HEK293T (cell line): ENCODE data around the gene CDC37.
"Not testable (repeated sequence)": the region's sequence is repeated elsewhere in the genome, so short reads cannot be mapped to it uniquely, and the experiment has no call there.

Experiments used
- CTCF ChIA-PET: fragments of 350-600 bp; formaldehyde crosslinking; extraction: SDS; loops from one replicate; lab custom pipeline; 2021; ENCODE audit warnings: antibody characterized with exemption, inconsistent platforms; lab: Yijun Ruan, JAX
- POLR2A ChIA-PET: fragments of 350-600 bp; formaldehyde crosslinking; extraction: SDS; loops from one replicate; lab custom pipeline; 2020; ENCODE audit warnings: antibody characterized with exemption, inconsistent platforms; lab: Yijun Ruan, JAX
- DNase-seq: peaks from one replicate; pipeline ENCODE4 v3.0.0; 2012; ENCODE audit warnings: mixed read lengths; ENCODE audit errors: extremely low spot score
- ARNT ChIP-seq: fragments of 450-650 bp; IDR thresholded peaks from 2 replicates; pipeline ENCODE4 v1.6.1; 2017; ENCODE audit warnings: mild to moderate bottlenecking
- BHLHE40 ChIP-seq: fragments of 450-650 bp; IDR thresholded peaks from 2 replicates; pipeline ENCODE4 v1.6.1; 2016; ENCODE audit warnings: mild to moderate bottlenecking, moderate library complexity, borderline replicate concordance
- CTBP1 ChIP-seq: fragments of 450-650 bp; IDR thresholded peaks from 2 replicates; pipeline ENCODE4 v1.6.1; 2016; ENCODE audit warnings: borderline replicate concordance
- ELF4 ChIP-seq: fragments of 450-650 bp; IDR thresholded peaks from 2 replicates; pipeline ENCODE4 v1.6.1; 2017; ENCODE audit warnings: antibody characterized with exemption
- FOXA1 ChIP-seq: fragments of 450-650 bp; IDR thresholded peaks from 2 replicates; pipeline ENCODE4 v1.6.1; 2016; ENCODE audit warnings: mild to moderate bottlenecking
- FOXK2 ChIP-seq: fragments of 450-650 bp; IDR thresholded peaks from 2 replicates; pipeline ENCODE4 v1.6.1; 2016; ENCODE audit warnings: mild to moderate bottlenecking
- FOXM1 ChIP-seq: fragments of 450-650 bp; IDR thresholded peaks from 2 replicates; pipeline ENCODE4 v1.6.1; 2017; ENCODE audit warnings: mild to moderate bottlenecking, borderline replicate concordance
- HDGF ChIP-seq: fragments of 450-650 bp; IDR thresholded peaks from 2 replicates; pipeline ENCODE4 v1.6.1; 2017; ENCODE audit warnings: antibody characterized with exemption, borderline replicate concordance
- L3MBTL2 ChIP-seq: fragments of 450-650 bp; conservative IDR thresholded peaks from 2 replicates; pipeline ENCODE4 v1.6.1; 2016; ENCODE audit warnings: mild to moderate bottlenecking
- LEF1 ChIP-seq: fragments of 450-650 bp; IDR thresholded peaks from 2 replicates; pipeline ENCODE4 v1.6.1; 2017; ENCODE audit warnings: mild to moderate bottlenecking, borderline replicate concordance
- NFRKB ChIP-seq: fragments of 450-650 bp; IDR thresholded peaks from 2 replicates; pipeline ENCODE4 v1.6.1; 2016; ENCODE audit warnings: mild to moderate bottlenecking, moderate library complexity
- SP1 ChIP-seq: fragments of 450-650 bp; IDR thresholded peaks from 2 replicates; pipeline ENCODE4 v1.6.1; 2017
- SUZ12 ChIP-seq: fragments of 450-650 bp; IDR thresholded peaks from 2 replicates; pipeline ENCODE4 v1.6.1; 2016; ENCODE audit warnings: mild to moderate bottlenecking
- TARDBP ChIP-seq: fragments of 450-650 bp; IDR thresholded peaks from 2 replicates; pipeline ENCODE4 v1.6.1; 2016
- ZNF384 ChIP-seq: fragments of 450-650 bp; IDR thresholded peaks from 2 replicates; pipeline ENCODE4 v1.6.1; 2016
- TF ChIP-seq, protein P1 (sequence below): fragments of 450-650 bp; IDR thresholded peaks from 2 replicates; pipeline ENCODE4 v1.6.1; 2016

The CDC37 gene

DNA sequence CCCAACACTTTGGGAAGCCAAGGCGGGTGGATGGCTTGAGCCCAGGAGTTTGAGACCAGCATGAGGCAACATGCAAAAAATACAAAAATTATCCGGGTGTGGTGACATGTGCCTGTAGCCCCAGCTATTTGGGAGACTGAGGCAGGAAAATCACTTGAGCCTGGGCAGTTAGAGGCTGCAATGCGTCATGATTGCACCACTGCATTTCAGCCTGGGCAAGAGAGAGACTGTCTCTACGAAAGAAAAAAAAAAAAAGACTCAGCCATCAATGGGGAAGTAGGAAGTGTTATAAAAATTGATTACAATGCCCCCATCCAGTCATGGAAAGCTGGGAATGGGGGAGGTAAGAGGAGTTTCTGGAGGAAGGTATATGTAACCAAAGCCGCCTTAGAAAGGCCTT, 28.4 kb downstream of the CDC37 start:
- TF ChIP-seq FOXM1 (no peak), ARNT (no peak), BHLHE40 (no peak), HDGF (no peak), CTBP1 (no peak), ZNF384 (no peak), SP1 (no peak), TARDBP (no peak)
- TF ChIP-seq, protein P1, sequence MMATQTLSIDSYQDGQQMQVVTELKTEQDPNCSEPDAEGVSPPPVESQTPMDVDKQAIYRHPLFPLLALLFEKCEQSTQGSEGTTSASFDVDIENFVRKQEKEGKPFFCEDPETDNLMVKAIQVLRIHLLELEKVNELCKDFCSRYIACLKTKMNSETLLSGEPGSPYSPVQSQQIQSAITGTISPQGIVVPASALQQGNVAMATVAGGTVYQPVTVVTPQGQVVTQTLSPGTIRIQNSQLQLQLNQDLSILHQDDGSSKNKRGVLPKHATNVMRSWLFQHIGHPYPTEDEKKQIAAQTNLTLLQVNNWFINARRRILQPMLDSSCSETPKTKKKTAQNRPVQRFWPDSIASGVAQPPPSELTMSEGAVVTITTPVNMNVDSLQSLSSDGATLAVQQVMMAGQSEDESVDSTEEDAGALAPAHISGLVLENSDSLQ: no peak
- ChIA-PET CTCF (no interaction called here), POLR2A (no interaction called here)
- DNase-seq: no peak

DNA sequence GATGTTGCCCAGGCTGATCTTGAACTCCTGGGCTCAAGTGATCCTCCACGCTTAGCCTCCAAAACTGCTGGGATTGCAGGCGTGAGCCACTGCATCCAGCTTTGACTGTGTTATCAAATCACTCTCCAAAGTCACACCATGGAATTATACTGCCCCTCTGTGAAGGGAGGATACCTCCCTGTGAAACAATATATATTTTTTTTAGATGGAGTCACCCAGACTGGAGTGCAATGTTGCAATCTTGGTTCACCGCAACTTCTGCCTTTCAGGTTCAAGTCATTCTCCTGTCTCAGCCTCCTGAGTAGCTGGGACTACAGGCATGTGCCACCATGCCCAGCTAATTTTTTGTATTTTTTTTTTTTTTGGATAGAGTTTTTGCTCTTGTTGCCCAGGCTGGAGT, 30.7 kb downstream of the CDC37 start:
- POLR2A ChIA-PET: interaction anchor here (1.4 kb wide), 1 partner anchor 14 kb away, joined by 4 read pairs; no protein-coding TSS in a partner anchor
- no peak for DNase-seq
- CTCF ChIA-PET: no interaction called here
- TF ChIP-seq CTBP1: no peak
- no peak for TF ChIP-seq HDGF
- no peak for TF ChIP-seq TARDBP
- TF ChIP-seq, protein P1: no peak
- no peak for TF ChIP-seq NFRKB
- TF ChIP-seq ARNT: no peak
- TF ChIP-seq L3MBTL2: no peak
- no peak for TF ChIP-seq ELF4
- TF ChIP-seq FOXK2: no peak
- no peak for TF ChIP-seq BHLHE40
- TF ChIP-seq SUZ12: no peak

DNA sequence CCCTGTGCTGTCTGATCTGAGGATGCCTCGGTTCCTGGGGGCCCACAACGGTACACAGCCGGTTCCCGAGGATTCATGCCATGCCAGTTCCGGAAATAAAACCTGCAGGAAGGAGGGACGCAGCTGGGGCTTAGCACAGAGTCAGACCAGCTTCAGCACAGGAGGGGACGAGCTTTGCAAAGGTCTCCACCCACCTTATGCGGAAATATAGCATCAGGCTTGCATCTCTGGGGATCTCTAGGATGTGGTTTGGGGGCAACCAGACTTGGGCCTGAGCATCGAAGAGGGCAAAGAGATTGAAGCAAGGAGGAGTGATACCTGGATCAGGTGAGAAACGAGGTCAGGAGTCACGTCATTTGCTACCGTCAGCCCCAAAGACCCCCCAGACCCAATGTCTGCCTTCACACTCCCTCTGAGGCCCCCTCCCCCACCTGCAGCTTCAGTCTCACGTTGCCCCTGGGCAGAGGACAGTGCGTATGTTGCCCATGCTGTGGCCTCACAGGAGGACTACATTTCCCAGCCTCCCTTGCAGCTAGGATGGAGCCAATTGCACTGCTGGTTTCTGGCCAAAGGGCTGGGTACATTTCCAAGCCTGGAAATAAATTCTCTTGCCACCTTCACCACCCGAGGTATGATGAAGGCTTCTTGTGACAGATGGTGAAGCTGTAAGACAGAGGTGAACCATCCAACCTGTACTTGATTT, 35.1 kb downstream of the CDC37 start:
- no peak for DNase-seq
- CTCF ChIA-PET: interaction anchor here (0.6 kb wide), 1 partner anchor 221 kb away, joined by 4 read pairs; no protein-coding TSS in a partner anchor
- POLR2A ChIA-PET: interaction anchor here (1.0 to 1.1 kb wide), 2 partner anchors 9 to 12 kb away, joined by 4 to 5 read pairs; partner anchors contain the start of gene TYK2
- TF ChIP-seq FOXM1 (no peak), CTBP1 (no peak), NFRKB (no peak), FOXK2 (no peak), TARDBP (no peak), SP1 (no peak), ELF4 (no peak), FOXA1 (no peak), ARNT (no peak), HDGF (no peak), BHLHE40 (no peak), LEF1 (no peak), SUZ12 (no peak), L3MBTL2 (no peak), ZNF384 (no peak)
- TF ChIP-seq, protein P1: no peak

DNA sequence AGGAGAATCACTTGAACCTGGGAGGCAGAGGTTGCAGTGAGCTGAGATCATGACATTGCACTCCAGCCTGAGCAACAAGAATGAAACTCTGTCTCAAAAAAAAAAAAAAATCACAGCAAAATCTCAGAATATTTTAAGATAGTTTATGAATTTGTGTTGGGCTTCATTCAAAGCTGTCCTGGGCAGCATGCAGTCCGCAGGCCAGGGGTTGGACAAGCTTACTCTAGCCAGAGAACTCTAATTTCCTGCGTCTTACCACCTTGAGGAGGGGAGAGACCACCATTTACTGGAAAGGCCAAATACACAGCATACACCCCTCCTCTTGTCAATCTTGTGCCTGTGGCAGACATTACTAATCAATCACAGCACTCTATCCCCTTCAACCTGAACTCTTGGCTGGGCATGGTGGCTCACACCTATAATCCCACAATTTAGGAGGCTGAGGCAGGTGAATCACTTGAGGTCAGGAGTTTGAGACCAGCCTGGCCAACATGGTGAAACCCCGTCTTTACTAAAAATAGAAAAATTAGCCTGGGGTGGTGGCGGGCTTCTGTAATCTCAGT, 36.3 kb downstream of the CDC37 start:
- DNase-seq: not testable (repeated sequence)
- POLR2A ChIA-PET: interaction anchor here (1.4 kb wide), 1 partner anchor 13 kb away, joined by 7 read pairs; the partner anchor contains the start of gene TYK2

DNA sequence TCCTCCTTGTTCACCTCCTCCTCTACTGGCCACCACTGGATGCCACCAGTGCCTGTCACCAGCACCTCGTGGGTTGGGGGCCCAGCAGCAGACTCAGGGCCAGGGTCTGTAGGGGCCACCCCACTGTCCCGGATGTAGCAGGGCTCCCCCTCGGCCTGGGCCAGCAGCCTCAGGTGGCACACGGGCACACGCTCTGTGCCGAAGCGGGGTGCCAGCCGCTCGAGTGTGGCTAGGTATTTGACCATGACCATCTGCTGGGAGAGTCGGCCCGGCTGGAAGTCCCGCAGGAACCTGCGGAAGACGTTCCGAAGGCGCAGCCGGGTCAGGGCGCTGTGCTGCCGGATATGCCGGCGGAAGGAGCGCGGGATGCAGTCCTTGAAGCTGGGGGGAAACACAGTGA, 37.8 kb downstream of the CDC37 start:
- ChIA-PET CTCF (no interaction called here), POLR2A (interaction anchor here (1.4 kb wide), 1 partner anchor 15 kb away, joined by 7 read pairs; the partner anchor contains the start of gene TYK2)
- no peak for DNase-seq
- TF ChIP-seq, protein P1: no peak
- TF ChIP-seq ZNF384 (no peak), SUZ12 (no peak), FOXA1 (no peak), SP1 (no peak), BHLHE40 (no peak), NFRKB (no peak), L3MBTL2 (no peak), ARNT (no peak), FOXK2 (no peak), ELF4 (no peak), HDGF (no peak), FOXM1 (no peak), TARDBP (no peak), CTBP1 (no peak), LEF1 (no peak)

More for the DNA sequence above, 36.3 kb downstream of the CDC37 start:
- CTCF ChIA-PET: not testable (repeated sequence)
